ENCODE measurements around the gene KCNJ18. TPM values are rescaled to one million over a fixed set of nuclear protein-coding genes. Genes with fewer than 3 reads are reported as not detected.
"Not testable (repeated sequence)": the region's sequence is repeated elsewhere in the genome, so short reads cannot be mapped to it uniquely, and the experiment has no call there.

KCNJ18 gene
- total RNA-seq, 4 donors from 2014 or later = not detected

DNA sequence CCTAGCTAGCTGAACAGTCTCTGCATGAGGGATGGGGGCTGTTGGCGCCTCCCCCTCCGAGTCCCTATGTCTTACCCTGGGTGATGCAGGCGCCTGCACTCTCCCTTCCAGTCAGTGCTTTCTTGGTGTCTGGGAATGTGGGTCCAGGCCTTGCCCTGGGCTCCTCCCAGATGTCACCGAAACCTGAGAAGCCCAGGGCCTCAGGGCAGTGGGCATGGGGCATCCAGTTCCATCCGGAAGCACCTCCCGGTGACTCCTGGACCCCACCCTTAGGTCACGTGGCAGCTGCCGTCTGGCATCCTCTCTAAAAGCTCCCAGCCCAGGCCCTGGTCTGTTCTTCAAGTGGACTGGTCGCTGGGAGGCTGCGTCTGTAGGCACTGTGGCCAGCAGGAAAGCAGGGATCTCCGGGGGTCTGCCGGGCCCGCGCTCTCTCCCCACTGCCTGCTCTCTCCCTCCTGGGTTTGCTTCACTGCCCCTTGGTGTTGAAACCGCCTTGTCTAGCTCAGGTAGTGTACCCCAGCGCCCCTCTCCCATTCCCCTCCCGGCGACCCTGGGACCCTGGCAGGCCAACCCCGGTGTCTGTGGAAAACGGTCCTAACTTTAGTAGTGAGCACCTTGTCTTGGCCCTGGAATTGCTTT is 6.2 kb downstream of the KCNJ18 start:
- DNase-seq (ENCODE audit: low spot score); ATAC-seq (ENCODE audit: low FRiP score): not testable (repeated sequence)

DNA sequence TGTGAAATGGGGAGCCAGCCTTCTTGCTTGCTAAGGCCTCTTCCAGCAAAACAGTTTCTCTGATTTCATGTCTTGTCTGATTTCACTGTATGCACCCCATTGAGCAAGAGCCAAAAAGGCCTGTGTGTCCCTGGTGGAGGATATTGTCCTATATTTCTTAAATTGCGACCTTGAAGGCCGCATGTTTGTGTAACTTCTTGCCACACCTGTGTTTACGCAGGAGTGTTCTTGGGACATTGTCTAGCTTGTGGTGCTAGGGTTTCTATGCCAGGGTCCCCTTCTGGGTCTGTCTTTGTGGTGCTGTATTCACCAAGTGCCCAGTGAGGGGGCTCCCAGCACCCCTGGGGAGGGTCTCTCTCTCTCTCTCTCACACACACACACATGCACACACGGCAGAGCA is 6.8 kb downstream of the KCNJ18 start:
- not testable (repeated sequence) for DNase-seq (ENCODE audit: low spot score); ATAC-seq (ENCODE audit: low FRiP score)

DNA sequence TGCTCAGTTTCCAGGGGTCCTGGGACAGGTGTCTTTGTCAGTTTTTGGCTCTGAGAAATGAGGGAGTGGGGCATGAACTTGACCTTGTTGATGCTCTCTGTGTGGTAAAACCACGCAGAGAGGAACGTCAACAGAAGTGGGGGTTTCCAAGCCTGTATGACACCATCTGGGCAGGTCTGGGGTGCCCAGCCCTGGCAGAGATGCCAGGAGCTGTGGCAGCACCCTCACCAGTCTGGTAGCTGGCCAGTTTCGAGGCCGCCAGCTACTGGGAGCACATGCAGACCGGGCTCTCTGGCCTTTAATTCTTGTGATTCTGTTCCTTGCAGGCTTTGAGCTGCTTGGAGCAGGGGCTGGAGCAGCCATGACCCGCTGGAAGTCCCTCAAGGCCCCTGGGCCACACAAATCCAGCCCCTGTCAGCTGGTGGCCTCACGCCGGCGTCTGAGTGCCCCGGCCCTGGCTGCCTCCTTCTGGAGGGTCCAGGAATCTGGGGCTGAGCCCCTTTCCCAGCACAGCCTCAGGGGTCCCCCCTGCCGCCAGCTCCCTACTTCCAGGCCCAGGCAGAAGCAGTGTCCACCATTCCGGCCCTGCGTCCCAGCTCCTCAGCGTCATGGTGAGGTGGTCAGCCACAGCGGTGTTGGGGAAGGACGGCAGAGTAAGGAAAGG is 7.4 kb downstream of the KCNJ18 start:
- DNase-seq (ENCODE audit: low spot score); ATAC-seq (ENCODE audit: low FRiP score): not testable (repeated sequence)

DNA sequence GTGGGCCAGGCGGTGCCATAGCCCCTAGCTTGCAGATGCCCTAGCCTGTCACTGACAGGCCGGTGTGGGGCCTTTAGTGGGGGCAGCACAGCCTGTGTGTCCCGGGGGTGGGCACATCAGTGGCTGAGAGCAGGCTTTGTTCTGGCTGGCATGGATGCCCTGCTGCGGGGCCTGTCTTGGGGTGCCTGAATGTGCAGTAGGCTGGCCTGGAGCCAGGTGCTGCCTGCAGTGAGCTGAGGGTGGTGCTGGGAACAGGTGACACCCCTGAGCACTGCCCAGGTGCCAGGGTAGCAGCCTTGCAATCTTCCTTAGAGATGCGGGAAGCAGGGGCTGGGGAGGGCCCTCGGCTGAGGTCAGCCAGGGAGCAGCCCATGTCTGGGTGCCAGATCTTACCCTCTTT is 8.8 kb downstream of the KCNJ18 start:
- ATAC-seq (ENCODE audit: low FRiP score); DNase-seq (ENCODE audit: low spot score): not testable (repeated sequence)

DNA sequence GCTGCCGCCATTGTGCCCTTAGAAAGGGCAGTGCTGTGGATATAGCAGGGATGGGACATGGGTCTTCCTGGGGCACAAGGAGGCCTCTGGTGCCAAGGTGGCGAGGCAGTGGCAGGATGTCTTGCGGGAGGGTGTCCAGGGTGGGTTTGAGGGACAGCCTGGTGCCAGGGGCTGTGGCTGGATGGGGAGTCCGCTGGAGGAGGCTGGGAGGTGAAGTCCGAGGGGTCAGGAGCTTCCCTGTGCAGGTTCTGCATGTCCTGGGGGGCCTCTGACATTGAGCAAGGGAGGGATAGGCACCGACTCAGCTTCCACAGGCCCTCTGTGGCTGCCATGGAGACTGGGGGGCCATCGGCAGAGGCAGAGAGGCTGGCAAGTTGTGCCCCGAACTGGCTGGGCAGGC is 9.7 kb downstream of the KCNJ18 start:
- not testable (repeated sequence) for ATAC-seq (ENCODE audit: low FRiP score); DNase-seq (ENCODE audit: low spot score)

DNA sequence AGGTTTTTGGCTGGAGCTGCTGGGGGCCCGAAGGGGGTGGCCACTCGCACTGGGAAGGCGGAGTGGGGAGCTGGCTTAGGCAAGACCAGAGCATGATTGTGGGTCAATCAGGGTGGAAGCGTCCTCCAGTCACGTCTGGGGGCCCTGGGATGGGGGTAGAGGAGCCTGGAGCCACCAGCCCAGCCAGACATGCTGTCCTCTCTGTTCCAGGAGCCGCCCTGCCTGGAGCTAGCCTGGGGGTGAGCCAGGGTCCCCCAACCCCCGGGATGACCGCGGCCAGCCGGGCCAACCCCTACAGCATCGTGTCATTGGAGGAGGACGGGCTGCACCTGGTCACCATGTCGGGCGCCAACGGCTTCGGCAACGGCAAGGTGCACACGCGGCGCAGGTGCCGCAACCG is 10.2 kb downstream of the KCNJ18 start:
- not testable (repeated sequence) for DNase-seq (ENCODE audit: low spot score); ATAC-seq (ENCODE audit: low FRiP score)

DNA sequence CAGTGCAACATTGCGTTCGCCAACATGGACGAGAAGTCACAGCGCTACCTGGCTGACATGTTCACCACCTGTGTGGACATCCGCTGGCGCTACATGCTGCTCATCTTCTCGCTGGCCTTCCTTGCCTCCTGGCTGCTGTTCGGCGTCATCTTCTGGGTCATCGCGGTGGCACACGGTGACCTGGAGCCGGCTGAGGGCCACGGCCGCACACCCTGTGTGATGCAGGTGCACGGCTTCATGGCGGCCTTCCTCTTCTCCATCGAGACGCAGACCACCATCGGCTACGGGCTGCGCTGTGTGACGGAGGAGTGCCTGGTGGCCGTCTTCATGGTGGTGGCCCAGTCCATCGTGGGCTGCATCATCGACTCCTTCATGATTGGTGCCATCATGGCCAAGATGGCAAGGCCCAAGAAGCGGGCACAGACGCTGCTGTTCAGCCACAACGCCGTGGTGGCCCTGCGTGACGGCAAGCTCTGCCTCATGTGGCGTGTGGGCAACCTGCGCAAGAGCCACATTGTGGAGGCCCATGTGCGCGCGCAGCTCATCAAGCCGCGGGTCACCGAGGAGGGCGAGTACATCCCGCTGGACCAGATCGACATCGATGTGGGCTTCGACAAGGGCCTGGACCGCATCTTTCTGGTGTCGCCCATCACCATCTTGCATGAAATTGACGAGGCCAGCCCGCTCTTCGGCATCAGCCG is 10.8 kb downstream of the KCNJ18 start:
- DNase-seq (ENCODE audit: low spot score); ATAC-seq (ENCODE audit: low FRiP score): not testable (repeated sequence)

DNA sequence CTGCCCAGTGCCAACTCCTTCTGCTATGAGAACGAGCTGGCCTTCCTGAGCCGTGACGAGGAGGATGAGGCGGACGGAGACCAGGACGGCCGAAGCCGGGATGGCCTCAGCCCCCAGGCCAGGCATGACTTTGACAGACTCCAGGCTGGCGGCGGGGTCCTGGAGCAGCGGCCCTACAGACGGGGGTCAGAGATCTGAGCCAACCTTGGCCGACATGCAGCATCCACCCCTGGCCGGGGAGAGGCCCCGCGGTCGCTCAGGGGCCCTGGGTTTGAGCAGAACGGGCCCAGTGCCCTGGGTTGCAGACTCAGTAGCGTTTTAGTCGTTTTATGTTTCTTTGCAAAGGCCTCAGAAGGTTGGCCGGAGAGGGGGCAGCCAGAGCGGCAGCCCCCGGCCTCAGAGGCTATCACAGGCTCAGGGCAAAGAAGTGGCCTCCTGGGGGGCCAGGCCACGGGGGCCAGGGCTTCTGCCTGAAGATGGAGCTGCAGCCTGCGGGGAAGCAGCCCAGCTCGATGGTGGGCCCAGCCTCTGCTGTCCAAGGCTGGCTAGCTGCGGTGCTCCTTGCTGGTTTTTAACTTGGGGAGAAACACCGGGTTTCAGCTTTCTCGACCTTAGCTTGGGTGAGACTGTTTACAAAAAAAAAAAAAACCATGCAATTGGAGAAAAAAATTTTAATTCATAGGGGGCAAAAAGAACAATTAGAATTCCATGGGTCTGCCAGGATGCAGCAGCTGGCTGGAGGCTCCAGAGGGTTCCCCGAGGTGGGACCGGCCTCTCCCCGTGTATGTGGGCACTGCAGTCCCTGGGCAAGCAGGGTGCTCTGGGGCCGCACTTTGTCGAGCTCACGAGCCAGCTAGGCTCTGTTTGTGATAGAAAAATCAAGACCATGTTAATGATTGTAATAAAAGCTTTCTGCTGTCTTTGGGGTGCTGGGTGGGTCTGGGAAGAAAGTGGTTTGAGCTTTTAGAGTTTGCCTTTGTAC is 11.9 kb downstream of the KCNJ18 start:
- not testable (repeated sequence) for ATAC-seq (ENCODE audit: low FRiP score); DNase-seq (ENCODE audit: low spot score)

DNA sequence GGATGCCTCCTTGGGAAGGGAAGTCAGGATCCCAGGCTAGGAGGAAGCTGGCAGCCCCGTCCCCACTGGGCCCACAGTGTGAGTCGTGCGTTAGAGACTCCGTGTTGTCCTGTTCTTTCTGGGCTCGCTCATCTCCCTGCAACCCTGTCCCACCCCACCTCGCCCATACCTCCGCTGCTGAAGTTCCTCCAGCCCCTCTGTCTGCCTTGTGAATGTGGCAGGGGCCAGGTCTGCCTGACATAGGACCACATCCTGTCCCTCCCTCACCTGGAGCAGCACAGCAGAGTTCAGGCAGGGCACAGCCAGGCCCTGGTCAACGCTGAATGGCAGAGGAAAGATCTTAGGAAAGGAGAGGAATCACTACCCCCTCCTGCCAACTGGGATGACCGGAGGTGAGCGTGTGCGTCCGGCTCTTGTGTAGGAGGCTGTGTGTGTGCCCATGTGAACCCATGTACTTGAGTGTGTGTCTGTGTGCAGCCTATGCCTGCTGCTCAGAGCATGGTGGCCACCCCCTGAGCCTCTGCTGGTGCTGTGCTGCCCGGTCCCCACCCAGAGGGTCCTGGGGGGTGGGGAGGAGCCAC is 12.8 kb downstream of the KCNJ18 start:
- no peak for DNase-seq (ENCODE audit: low spot score)
- no peak for ATAC-seq (ENCODE audit: low FRiP score)
- TF ChIP-seq, protein P1, sequence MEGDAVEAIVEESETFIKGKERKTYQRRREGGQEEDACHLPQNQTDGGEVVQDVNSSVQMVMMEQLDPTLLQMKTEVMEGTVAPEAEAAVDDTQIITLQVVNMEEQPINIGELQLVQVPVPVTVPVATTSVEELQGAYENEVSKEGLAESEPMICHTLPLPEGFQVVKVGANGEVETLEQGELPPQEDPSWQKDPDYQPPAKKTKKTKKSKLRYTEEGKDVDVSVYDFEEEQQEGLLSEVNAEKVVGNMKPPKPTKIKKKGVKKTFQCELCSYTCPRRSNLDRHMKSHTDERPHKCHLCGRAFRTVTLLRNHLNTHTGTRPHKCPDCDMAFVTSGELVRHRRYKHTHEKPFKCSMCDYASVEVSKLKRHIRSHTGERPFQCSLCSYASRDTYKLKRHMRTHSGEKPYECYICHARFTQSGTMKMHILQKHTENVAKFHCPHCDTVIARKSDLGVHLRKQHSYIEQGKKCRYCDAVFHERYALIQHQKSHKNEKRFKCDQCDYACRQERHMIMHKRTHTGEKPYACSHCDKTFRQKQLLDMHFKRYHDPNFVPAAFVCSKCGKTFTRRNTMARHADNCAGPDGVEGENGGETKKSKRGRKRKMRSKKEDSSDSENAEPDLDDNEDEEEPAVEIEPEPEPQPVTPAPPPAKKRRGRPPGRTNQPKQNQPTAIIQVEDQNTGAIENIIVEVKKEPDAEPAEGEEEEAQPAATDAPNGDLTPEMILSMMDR (IDR thresholded peaks at IDR 0.05) = no peak

DNA sequence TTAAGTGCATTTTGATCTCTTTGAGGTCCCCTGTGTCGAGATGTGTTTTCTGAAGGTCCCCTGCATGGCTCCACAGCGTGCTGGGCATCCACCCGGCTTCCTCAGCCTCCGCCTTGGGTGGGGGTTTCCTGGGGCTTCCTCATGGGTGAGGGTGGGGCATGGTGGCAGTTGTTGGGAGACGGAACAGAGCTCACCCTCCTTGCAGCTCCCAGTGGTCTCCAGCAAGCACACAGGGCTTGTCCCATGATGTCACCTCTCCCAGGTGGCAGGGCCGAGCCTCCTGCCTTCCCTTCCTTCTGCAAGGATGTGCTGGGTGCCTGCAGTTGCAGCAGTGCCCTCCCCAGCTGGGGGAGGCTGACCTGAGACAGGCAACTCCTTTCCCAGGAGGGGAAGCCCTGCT is 13.4 kb downstream of the KCNJ18 start:
- not testable (repeated sequence) for ATAC-seq (ENCODE audit: low FRiP score); DNase-seq (ENCODE audit: low spot score)

DNA sequence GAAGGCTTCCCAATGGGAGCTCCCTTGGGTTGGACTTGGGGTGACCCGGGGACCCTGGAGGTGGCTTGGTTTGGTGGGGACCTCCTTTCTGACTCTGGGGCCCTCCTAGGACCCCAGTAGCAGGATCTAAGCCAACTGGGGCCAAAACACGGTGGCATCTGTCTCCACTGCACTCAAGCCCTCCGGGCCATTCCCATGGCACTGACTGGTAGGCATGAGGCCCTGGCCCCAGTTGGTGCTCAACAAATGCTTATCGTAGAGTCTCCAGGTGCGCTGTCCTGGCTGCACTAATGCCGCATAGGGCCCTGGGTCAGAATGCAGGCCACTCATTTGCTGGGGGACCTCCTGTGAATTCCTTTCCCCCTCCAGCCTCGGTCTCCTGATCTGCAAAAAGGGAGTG is 14.2 kb downstream of the KCNJ18 start:
- DNase-seq (ENCODE audit: low spot score) = not testable (repeated sequence)

DNA sequence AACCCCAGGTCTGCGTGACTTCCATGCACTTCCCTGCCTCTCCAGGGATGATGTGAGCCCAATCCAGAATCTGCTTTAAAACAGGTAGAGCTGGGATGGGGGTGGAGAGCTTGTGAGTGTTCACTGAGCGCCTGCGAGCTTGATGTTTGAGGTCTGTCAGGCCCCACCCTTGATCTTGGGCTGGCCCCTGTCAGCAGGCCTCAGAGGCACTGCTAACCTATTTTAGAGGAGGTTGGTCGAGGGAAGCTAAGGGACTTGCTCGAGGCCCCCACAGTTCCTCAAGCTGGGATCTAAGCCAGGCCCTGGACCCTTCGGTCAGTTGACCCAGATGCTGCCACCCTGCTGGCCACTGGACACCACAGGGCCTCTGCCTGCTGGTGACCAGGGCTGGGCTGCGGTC is 14.8 kb downstream of the KCNJ18 start:
- ATAC-seq (ENCODE audit: low FRiP score); DNase-seq (ENCODE audit: low spot score): not testable (repeated sequence)

More for the DNA sequence above, 14.2 kb downstream of the KCNJ18 start:
- ATAC-seq (ENCODE audit: low FRiP score) = not testable (repeated sequence)

DNA sequence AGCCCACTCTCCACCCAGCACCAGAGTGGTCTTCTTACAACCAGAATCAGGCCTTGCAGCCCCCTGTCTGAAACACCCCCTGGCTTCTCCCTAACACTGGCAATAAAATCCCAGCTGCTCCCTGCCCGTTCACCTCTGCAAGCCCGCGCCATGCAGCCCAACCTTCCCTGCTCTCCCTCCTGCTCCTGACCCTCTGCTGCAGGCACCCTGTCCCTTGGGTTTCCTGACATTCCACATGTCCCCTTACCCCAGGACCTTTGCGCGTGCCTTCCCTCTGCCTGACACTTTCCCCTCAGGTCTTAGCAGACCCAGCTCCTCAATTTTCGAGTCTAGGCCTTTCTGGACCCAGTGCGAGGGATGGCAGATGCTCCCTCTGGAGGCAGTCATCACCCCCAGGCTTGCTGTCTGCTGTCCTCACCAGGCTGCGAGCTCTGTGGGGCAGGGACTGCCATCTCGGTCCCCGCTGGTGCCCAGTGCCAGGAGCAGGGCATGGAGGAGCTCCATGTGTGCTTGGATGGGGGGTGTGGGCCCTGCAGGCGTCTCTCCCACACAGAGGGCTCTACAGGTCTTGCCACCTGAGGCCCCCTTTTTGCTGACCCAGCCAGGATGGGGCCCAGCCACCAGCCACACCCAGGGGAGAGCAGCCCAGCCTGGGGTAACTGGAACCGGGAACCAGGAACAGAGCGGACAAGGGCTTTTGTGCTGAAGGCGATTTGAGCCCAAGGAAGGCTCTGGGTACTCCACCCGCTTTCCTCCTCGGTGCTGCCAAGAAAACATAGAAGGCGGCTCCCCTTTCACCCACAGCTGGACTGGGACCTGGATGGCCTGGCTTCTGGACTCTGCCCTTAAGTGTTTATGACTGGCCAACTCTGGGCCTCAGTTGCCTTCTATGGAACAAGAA is 15.6 kb downstream of the KCNJ18 start:
- DNase-seq (ENCODE audit: low spot score); ATAC-seq (ENCODE audit: low FRiP score): not testable (repeated sequence)

DNA sequence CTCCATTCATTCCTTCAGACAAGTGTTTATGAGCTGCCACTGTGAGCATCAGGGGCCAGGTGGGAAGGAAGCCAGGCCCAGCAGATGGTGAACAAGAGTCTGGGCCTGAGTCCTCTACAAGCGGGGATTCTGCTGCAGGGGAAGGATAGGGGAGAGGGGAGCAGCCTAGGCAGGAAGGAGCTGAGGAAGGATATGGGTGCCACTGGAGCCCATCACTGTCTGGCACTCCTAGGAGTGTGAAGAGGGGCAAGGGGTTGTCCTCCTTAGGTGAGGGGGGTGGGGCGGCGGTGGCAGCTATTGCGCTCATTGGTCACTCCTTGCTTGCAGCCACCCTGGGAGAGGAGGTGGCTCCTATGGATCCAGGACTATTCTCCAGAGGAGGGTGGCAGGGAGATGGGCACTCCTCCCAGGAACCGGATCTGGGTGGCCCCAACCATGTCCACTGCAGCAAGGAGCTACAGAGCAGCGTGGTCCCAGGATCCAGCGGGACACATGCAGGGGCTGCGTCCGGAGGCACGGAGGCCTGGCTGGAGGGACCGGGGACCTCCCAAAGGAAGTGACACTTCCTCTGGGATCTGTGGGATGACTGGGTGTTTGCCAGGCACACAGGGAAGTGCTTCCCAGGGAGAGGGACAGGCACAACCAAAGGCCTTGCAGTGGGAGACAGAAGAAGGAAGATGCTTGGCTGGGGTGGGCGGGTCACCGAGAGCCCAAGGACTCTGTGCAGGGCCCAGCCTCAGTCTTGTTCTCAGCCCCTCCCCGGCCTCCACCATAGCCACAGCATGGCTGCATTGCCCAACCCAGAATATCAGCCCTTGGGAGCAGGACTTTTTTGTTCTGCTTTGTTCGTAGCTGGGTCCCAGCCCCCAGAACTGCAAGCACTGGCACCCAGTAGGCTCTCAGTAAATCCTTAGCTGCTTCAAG is 16.6 kb downstream of the KCNJ18 start:
- not testable (repeated sequence) for ATAC-seq (ENCODE audit: low FRiP score); DNase-seq (ENCODE audit: low spot score)

DNA sequence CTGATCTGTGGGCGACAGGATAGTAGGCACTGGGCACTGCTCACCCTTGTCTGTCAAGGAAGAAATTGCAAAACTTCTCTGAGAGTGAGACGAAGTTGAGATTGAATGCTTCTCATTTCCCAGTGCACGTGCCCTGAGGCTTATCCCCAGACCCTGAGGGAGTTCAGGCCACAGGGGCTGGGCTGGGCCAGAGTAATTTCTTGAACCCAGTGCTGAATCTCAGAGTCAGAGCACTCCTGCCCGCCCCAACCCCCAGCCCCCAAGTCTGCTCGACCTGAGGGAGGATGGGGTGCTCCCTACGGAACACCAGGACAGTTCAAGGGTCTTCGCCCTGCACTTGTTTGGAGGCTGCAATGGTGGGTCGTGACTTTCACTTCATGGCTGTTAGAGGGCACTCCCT is 17.7 kb downstream of the KCNJ18 start:
- not testable (repeated sequence) for ATAC-seq (ENCODE audit: low FRiP score); DNase-seq (ENCODE audit: low spot score)

All from omental fat pad (tissue), 4 donors.